Esophagus muscularis mucosa (tissue), 4 donors: Measurements from ENCODE around the gene PLCH1. TPM values are rescaled to one million over a fixed set of nuclear protein-coding genes. Genes with fewer than 3 reads are reported as not detected.

Experiments
- DNase-seq: peaks from one replicate; pipeline ENCODE4 v3.0.0-alpha.2; 2017; ENCODE audit errors: extremely low spot score
- H3K27ac ChIP-seq, 4 donors: fragments of 200-600 bp; sonication (generic); replicated peaks in 1 of 4; 1 replicate in 3 of 4; 2 replicates in 1 of 4; pipeline ENCODE4 v1.5.1; 2016 to 2019; ENCODE audit warnings: mild to moderate bottlenecking in 1 of 4
- H3K27me3 ChIP-seq, 4 donors: fragments of 200-600 bp; sonication (generic); one replicate each; pipeline versions ENCODE4 v1.5.1 to v1.6.0; 2016 to 2019
- H3K36me3 ChIP-seq, 4 donors: fragments of 200-600 bp; sonication (generic); one replicate each; pipeline ENCODE4 v1.5.1; 2016 to 2019
- H3K4me1 ChIP-seq, 4 donors: fragments of 200-600 bp; sonication (generic); one replicate each; pipeline ENCODE4 v1.5.1; 2016 to 2019
- H3K4me3 ChIP-seq, 4 donors: fragments of 200-600 bp; sonication (generic); 1 replicate in 2 of 4; 2 replicates in 2 of 4; pipeline ENCODE4 v1.5.1; 2016 to 2019; ENCODE audit warnings: mild to moderate bottlenecking in 4 of 4, moderate library complexity in 1 of 4
- H3K9me3 ChIP-seq, 4 donors: fragments of 200-600 bp; sonication (generic); 1 replicate in 3 of 4; 2 replicates in 1 of 4; pipeline ENCODE4 v1.5.1; 2016 to 2019
- CTCF ChIP-seq, 3 experiments: fragments of 200-600 bp in 2 of 3; fragments of 450-650 bp in 1 of 3; sonication (generic) in 2 of 3; IDR thresholded peaks; one replicate each; pipeline ENCODE4 v1.5.1; 2017 to 2019; ENCODE audit warnings: antibody characterized with exemption in 3 of 3, mild to moderate bottlenecking in 2 of 3, moderate library complexity in 1 of 3
- EP300 ChIP-seq: sonication (generic); formaldehyde crosslinking; IDR thresholded peaks from one replicate; pipeline ENCODE4 v1.6.1; 2017; ENCODE audit warnings: antibody characterized with exemption
- POLR2A ChIP-seq: fragments of 450-650 bp; IDR thresholded peaks from one replicate; pipeline ENCODE4 v1.6.1; 2017; ENCODE audit warnings: antibody characterized with exemption, moderate library complexity, mild to moderate bottlenecking, low read depth
- POLR2AphosphoS5 ChIP-seq, 2 donors: sonication (generic); formaldehyde crosslinking; IDR thresholded peaks; one replicate each; pipeline ENCODE4 v1.6.1; 2017; ENCODE audit warnings: antibody characterized with exemption in 2 of 2
- WGBS: methylation state at CpG from one replicate; pipeline ENCODE4 v1.1.5; 2018; 5-methylcytosine and 5-hydroxymethylcytosine counted together
- intact Hi-C: fragments of 100-400 bp; cut with DNase I; formaldehyde crosslinking; loops from one replicate; pipeline ENCODE4 v1.15.1; 2023
- total RNA-seq, 4 donors: library from RNA; depleted of rRNA; stranded (reverse); fragments of >200 nt; gene quantifications; one replicate each; pipeline versions ENCODE4 v1.1.0 to v1.2.1, GENCODE V29; 2016

Gene PLCH1
- total RNA-seq, 4 donors from 2014 or later = under 0.01 to 0.52 (median 0.36) TPM

GRCh38 chr3:155369244-155369643, 375.6 kb downstream of the PLCH1 start:
- WGBS = 92% methylated on average over 5 of the region's 5 CpGs
- no peak overlapping the region for H3K4me3 ChIP-seq
- TF ChIP-seq POLR2A = no peak
- no peak for TF ChIP-seq EP300
- no peak for TF ChIP-seq POLR2AphosphoS5 (IDR thresholded peaks at IDR 0.05)
- no peak for TF ChIP-seq CTCF (IDR thresholded peaks at IDR 0.05)
- H3K9me3 ChIP-seq = peaks cover 0 to 5% (median 3%) of the 10 kb centered on the region in 4 donors
- no peak overlapping the region for H3K27ac ChIP-seq
- no peaks in the 10 kb centered on the region for H3K27me3 ChIP-seq
- peaks cover 0 to 10% (median 2%) of the 10 kb centered on the region in 4 donors for H3K4me1 ChIP-seq
- no peak for DNase-seq
- no peaks in the 10 kb centered on the region for H3K36me3 ChIP-seq
- intact Hi-C loops = no loop called here

GRCh38 chr3:155368786-155369185, 376.1 kb downstream of the PLCH1 start:
- TF ChIP-seq CTCF (IDR thresholded peaks at IDR 0.05) (no peak), EP300 (no peak), POLR2A (no peak)
- no peak for DNase-seq
- peaks cover 0 to 10% (median 2%) of the 10 kb centered on the region in 4 donors for H3K4me1 ChIP-seq
- H3K36me3 ChIP-seq = no peaks in the 10 kb centered on the region
- peaks cover 0 to 5% (median 3%) of the 10 kb centered on the region in 4 donors for H3K9me3 ChIP-seq
- no peak overlapping the region for H3K4me3 ChIP-seq
- H3K27me3 ChIP-seq = no peaks in the 10 kb centered on the region
- H3K27ac ChIP-seq = no peak overlapping the region
- intact Hi-C loops = no loop called here

GRCh38 chr3:155367506-155367905, 377.4 kb downstream of the PLCH1 start:
- H3K27ac ChIP-seq = no peak overlapping the region
- TF ChIP-seq EP300 (no peak), POLR2A (no peak), CTCF (IDR thresholded peaks at IDR 0.05) (no peak), POLR2AphosphoS5 (IDR thresholded peaks at IDR 0.05) (no peak)
- H3K4me3 ChIP-seq = no peak overlapping the region
- H3K27me3 ChIP-seq = no peaks in the 10 kb centered on the region
- H3K36me3 ChIP-seq = no peaks in the 10 kb centered on the region
- H3K4me1 ChIP-seq = peaks cover 0 to 10% (median 2%) of the 10 kb centered on the region in 4 donors
- intact Hi-C loops = no loop called here
- H3K9me3 ChIP-seq = peaks cover 0 to 5% (median 3%) of the 10 kb centered on the region in 4 donors
- no peak for DNase-seq

GRCh38 chr3:155365178-155365783, 379.6 kb downstream of the PLCH1 start:
- 100% methylated on average over 1 of the region's 1 CpG for whole genome bisulfite sequencing
- intact Hi-C loops = no loop called here
- H3K27ac ChIP-seq = no peak overlapping the region
- H3K4me3 ChIP-seq = no peak overlapping the region
- H3K27me3 ChIP-seq = no peaks in the 10 kb centered on the region
- TF ChIP-seq EP300 = no peak
- no peak for TF ChIP-seq CTCF (IDR thresholded peaks at IDR 0.05)
- no peak for TF ChIP-seq POLR2AphosphoS5 (IDR thresholded peaks at IDR 0.05)
- TF ChIP-seq POLR2A = no peak
- H3K4me1 ChIP-seq = peaks cover 0 to 3% (median 0%) of the 10 kb centered on the region in 4 donors
- DNase-seq = no peak
- H3K9me3 ChIP-seq = peaks cover 0 to 5% (median 3%) of the 10 kb centered on the region in 4 donors
- no peaks in the 10 kb centered on the region for H3K36me3 ChIP-seq

GRCh38 chr3:155364492-155364891, 380.4 kb downstream of the PLCH1 start:
- TF ChIP-seq POLR2A = no peak
- no peak for TF ChIP-seq EP300
- TF ChIP-seq CTCF (IDR thresholded peaks at IDR 0.05) = no peak
- TF ChIP-seq POLR2AphosphoS5 (IDR thresholded peaks at IDR 0.05) = no peak
- intact Hi-C loops = no loop called here
- Histone ChIP-seq H3K4me1 (no peaks in the 10 kb centered on the region), H3K27me3 (no peaks in the 10 kb centered on the region), H3K4me3 (no peak overlapping the region), H3K27ac (no peak overlapping the region), H3K9me3 (peaks cover 0 to 5% (median 3%) of the 10 kb centered on the region in 4 donors), H3K36me3 (no peaks in the 10 kb centered on the region)
- DNase-seq = no peak
- WGBS = 82% methylated on average over 2 of the region's 2 CpGs
